ENCODE data around the gene SERPINB7. TPM values are rescaled to one million over a fixed set of nuclear protein-coding genes. Genes with fewer than 3 reads are reported as not detected.

SERPINB7 gene
- total RNA-seq, 1 experiment from 2014 or later: 74.5 TPM

DNA sequence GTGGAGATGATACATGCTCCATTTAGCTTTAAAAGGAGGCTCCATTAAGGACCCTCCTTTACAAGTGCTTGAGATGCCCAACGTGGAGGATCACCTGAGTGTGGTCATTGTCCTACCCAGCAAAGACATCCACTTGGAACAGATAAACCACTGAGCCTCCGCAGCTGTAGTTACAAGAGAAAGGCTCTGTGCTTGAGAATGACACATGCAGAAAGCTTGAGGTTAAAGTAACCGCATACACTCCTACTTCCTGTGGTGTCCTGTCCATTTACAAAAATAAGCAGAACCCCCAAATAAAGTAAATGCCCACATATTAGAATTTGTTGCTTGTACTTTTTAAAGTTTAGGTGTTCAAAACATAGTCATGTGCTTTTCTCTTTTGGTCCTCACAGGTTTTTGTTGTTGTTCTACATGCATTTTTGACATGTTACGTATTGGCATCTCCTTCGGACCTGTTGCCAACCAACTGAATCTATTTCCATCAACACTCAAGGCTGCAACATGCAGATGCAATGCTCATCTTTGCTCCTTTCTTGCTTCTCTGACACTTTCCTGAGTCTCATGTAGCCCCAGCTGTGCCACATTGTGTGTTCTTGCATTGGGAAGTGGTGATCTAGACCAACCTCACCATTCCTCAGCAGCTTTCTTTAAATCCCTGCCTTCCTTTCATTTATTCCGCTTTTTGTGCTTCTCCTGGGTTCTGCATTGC lies 56.0 kb downstream of the SERPINB7 start:
- H3K79me2 ChIP-seq (ENCODE audit: low read length): no peaks in the 10 kb centered on the region
- H3K9me3 ChIP-seq (ENCODE audit: low read length): no peaks in the 10 kb centered on the region
- H3K36me3 ChIP-seq (ENCODE audit: low read depth, low read length): no peaks in the 10 kb centered on the region
- TF ChIP-seq EZH2 (IDR thresholded peaks at IDR 0.05; ENCODE audit: low read length, unreplicated experiment) (no peak), EZH2phosphoT487 (IDR thresholded peaks at IDR 0.05; ENCODE audit: borderline replicate concordance, low read length) (no peak)
- TF ChIP-seq, protein P1, sequence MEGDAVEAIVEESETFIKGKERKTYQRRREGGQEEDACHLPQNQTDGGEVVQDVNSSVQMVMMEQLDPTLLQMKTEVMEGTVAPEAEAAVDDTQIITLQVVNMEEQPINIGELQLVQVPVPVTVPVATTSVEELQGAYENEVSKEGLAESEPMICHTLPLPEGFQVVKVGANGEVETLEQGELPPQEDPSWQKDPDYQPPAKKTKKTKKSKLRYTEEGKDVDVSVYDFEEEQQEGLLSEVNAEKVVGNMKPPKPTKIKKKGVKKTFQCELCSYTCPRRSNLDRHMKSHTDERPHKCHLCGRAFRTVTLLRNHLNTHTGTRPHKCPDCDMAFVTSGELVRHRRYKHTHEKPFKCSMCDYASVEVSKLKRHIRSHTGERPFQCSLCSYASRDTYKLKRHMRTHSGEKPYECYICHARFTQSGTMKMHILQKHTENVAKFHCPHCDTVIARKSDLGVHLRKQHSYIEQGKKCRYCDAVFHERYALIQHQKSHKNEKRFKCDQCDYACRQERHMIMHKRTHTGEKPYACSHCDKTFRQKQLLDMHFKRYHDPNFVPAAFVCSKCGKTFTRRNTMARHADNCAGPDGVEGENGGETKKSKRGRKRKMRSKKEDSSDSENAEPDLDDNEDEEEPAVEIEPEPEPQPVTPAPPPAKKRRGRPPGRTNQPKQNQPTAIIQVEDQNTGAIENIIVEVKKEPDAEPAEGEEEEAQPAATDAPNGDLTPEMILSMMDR (conservative IDR thresholded peaks at IDR 0.05; ENCODE audit: low read depth, low read length): no peak
- BruUV-seq (replicated peaks): no TSS peak
- H4K20me1 ChIP-seq (ENCODE audit: low read length): no peaks in the 10 kb centered on the region
- DNase-seq: peak; percentile 82
- H3K9me2 ChIP-seq (replicated peaks; ENCODE audit: low read length): no peaks in the 10 kb centered on the region
- peak overlapping the region; percentile 46 for H3K4me2 ChIP-seq (ENCODE audit: low read length)
- H3K4me1 ChIP-seq (ENCODE audit: insufficient read depth, low read length): peaks cover 74% of the 10 kb centered on the region
- H3K9ac ChIP-seq (ENCODE audit: low read length): peak overlapping the region; percentile 77
- CTCF ChIA-PET: interaction anchor here (1.1 kb wide), 1 partner anchor 89 kb away, joined by 3 read pairs; no protein-coding TSS in a partner anchor
- H3K4me3 ChIP-seq (ENCODE audit: low read length): no peak overlapping the region
- POLR2A ChIA-PET (ENCODE audit: unreplicated experiment): no interaction called here
- H3K27ac ChIP-seq (ENCODE audit: low read length): peak overlapping the region; percentile 100
- peak; percentile 52 for ATAC-seq
- peaks cover 41% of the 10 kb centered on the region for H3F3A ChIP-seq (ENCODE audit: low read length, unreplicated experiment)
- H3K27me3 ChIP-seq (ENCODE audit: low read length): no peaks in the 10 kb centered on the region
- no peak overlapping the region for H2AFZ ChIP-seq (ENCODE audit: low read length)
- intact Hi-C loops (cut with micrococcal nuclease): loop anchor here (1.0 to 2.0 kb wide), 2 partner anchors 56 to 69 kb away; partner anchors contain the start of gene SERPINB7

DNA sequence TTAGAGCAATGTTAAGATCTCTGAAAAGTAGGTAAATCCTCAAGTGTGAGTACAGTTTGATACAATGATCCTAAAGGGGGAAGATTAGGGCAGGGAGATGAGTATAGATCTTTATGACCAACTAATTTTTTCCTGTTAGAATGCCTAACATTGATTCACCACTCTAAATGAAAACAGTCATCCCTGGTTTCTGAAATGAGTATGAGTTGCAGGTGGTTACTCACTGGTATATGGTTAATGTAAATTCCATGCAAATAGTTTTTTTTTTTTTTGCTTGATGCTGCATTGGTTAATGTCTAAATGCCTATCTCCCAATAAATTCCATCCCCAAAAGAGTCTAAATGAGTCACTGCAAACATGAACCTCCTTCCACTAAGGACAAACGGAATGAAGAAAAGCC lies 57.3 kb downstream of the SERPINB7 start:
- no peak overlapping the region for H2AFZ ChIP-seq (ENCODE audit: low read length)
- H3K79me2 ChIP-seq (ENCODE audit: low read length): no peaks in the 10 kb centered on the region
- H3K36me3 ChIP-seq (ENCODE audit: low read depth, low read length): no peaks in the 10 kb centered on the region
- BruUV-seq (replicated peaks): no TSS peak
- no peaks in the 10 kb centered on the region for H3K9me3 ChIP-seq (ENCODE audit: low read length)
- H3K4me3 ChIP-seq (ENCODE audit: low read length): no peak overlapping the region
- CTCF ChIA-PET: no interaction called here
- peaks cover 41% of the 10 kb centered on the region for H3F3A ChIP-seq (ENCODE audit: low read length, unreplicated experiment)
- no peaks in the 10 kb centered on the region for H4K20me1 ChIP-seq (ENCODE audit: low read length)
- TF ChIP-seq EZH2 (IDR thresholded peaks at IDR 0.05; ENCODE audit: low read length, unreplicated experiment) (no peak), EZH2phosphoT487 (IDR thresholded peaks at IDR 0.05; ENCODE audit: borderline replicate concordance, low read length) (no peak)
- TF ChIP-seq, protein P1 (conservative IDR thresholded peaks at IDR 0.05; ENCODE audit: low read depth, low read length): no peak
- ATAC-seq (peak; percentile 69), DNase-seq (peak; percentile 96)
- intact Hi-C loops (cut with micrococcal nuclease): loop anchor here (1.0 to 2.0 kb wide), 2 partner anchors 44 to 152 kb away; no protein-coding TSS in a partner anchor
- peak overlapping the region; percentile 71 for H3K4me2 ChIP-seq (ENCODE audit: low read length)
- H3K27ac ChIP-seq (ENCODE audit: low read length): peak overlapping the region; percentile 100
- no peaks in the 10 kb centered on the region for H3K27me3 ChIP-seq (ENCODE audit: low read length)
- POLR2A ChIA-PET (ENCODE audit: unreplicated experiment): no interaction called here
- no peaks in the 10 kb centered on the region for H3K9me2 ChIP-seq (replicated peaks; ENCODE audit: low read length)
- peaks cover 74% of the 10 kb centered on the region for H3K4me1 ChIP-seq (ENCODE audit: insufficient read depth, low read length)
- peak overlapping the region; percentile 93 for H3K9ac ChIP-seq (ENCODE audit: low read length)
